ENCODE results near the gene VPS37B. TPM values are rescaled to one million over a fixed set of nuclear protein-coding genes. Genes with fewer than 3 reads are reported as not detected.

The VPS37B gene
- total RNA-seq, 2 donors from 2014 or later, result 10.5 to 17.0 TPM

DNA sequence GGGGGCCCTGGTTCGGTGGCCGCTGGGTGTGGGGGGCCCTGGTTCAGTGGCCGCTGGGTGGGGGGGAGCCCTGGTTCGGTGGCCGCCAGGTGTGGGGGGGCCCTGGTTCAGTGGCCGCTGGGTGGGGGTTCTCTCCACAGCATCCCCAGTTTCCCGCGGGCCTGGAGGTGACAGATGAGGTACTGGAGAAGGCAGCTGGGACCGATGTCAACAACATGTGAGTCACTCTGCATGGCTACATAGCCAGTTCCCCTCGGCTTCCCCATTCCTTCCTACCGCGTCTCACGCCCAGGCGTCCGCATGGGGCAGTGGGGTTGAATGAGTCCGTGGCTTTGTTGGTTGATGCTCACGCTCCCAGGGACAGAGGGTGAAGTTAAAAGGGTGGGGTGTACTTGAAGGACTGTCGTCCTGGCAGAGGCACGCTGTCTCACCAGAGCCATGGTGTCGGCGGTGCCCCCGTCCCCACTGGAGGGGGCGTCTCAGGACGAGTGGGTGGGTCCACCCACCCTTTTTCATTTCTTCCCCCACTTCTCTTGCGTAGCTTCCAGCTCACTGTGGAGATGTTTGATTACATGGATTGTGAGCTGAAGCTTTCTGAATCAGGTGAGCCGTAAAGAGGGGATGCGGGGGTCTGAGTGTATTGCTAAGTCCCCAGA, 45.1 kb downstream of the VPS37B start:
- no peak overlapping the region for H3K4me3 Mint-ChIP-seq
- H3K27me3 Mint-ChIP-seq, result no peaks in the 10 kb centered on the region
- no peak for ATAC-seq (replicated peaks)
- H3K27ac Mint-ChIP-seq, result no peak overlapping the region
- no peaks in the 10 kb centered on the region for H3K36me3 Mint-ChIP-seq (ENCODE audit: low read depth)
- no peaks in the 10 kb centered on the region for H3K9me3 Mint-ChIP-seq
- H3K4me1 Mint-ChIP-seq, result no peaks in the 10 kb centered on the region

DNA sequence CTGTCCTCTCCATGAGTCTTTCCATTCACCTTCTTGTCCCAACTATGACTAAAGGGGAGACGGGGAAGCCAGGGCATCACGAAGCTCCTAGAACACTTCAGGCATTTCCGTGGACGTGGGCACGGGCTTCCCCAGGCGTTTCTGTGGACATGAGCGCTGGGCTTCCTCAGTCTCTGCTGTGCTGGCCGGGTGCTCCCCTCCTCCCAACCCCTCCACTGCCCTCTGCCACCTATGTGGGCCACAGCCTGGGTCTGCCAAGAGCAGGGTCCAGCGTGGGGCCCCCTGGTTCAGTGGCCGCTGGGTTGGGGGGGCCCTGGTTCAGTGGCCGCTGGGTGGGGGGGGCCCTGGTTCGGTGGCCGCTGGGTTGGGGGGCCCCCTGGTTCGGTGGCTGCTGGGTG, 45.9 kb downstream of the VPS37B start:
- H3K4me3 Mint-ChIP-seq, result no peak overlapping the region
- no peak overlapping the region for H3K27ac Mint-ChIP-seq
- no peaks in the 10 kb centered on the region for H3K27me3 Mint-ChIP-seq
- H3K36me3 Mint-ChIP-seq (ENCODE audit: low read depth), result no peaks in the 10 kb centered on the region
- no peaks in the 10 kb centered on the region for H3K9me3 Mint-ChIP-seq
- no peak for ATAC-seq (replicated peaks)
- no peaks in the 10 kb centered on the region for H3K4me1 Mint-ChIP-seq

DNA sequence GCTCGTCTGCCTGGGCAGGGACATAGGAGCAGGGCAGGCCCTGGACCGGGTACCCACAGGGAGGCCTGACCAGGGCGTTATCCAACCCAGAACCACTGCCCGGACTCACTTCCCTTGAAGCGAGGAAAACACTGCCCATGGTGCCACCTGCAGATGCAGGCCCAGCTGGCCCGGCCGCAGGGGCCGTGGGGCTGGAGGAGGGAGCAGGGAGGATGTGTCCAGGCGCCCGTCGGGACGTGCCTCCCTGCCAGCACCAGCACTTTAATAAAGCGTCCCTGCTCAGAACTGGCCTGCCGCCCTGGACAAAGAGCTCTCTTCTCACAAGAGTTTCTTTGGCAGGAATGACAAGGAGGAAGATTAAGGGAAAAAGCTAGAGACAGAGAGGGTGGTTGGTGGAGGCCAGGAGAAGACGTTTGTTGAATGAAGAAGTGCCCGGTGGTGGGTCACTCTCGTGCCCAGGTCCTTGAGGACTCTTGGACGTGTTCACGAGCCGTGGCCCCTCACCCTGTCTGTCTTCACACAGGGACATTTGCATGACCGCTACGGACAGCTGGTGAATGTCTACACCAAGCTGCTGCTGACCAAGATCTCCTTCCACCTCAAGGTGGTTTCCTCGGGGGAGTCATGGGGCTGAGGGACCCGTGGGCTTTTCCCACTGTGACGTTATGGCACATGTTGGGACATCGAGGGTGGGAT, 46.4 kb downstream of the VPS37B start:
- no peaks in the 10 kb centered on the region for H3K9me3 Mint-ChIP-seq
- H3K27ac Mint-ChIP-seq, result no peak overlapping the region
- H3K27me3 Mint-ChIP-seq, result no peaks in the 10 kb centered on the region
- H3K4me1 Mint-ChIP-seq, result no peaks in the 10 kb centered on the region
- H3K4me3 Mint-ChIP-seq, result no peak overlapping the region
- no peaks in the 10 kb centered on the region for H3K36me3 Mint-ChIP-seq (ENCODE audit: low read depth)
- ATAC-seq (replicated peaks), result no peak

DNA sequence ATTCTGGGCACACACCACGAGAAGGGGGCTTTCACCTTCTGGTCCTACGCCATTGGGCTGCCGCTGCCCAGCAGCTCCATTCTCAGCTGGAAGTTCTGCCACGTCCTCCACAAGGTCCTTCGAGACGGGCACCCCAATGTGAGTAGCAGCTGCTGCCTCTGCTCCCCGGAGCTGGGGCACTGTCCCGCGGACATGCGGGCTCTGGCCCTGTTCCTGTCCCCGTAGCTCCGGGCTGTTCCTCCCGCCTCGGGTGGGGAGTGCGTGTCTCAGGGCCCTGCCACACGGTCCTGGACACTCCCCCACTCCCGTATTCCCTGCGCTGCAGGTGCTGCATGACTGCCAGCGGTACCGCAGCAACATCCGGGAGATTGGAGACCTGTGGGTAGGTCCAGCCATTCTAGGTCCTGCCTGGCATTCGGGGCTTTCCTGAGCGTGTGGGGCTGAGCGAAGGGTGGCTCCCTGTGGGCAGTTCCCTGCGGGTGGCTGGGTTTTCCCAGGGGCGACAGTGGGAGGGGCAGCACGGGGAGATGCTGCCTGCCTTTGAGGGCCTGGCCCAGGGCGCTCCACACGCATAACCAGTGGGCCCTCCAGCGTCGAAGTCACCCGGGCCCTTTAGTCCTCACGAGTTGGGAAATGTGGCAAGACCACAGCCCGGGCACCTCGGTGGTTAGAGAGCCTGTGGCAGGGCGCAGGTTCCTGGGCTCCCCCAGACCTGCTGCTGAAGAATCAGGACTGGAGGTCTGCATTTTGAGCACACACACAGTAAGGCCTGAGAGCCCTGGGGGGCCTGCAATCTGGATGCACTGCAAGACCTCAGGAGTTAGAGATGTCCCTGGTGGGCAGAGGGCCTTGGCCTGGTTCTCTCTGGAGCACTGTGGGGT, 47.2 kb downstream of the VPS37B start:
- no peak overlapping the region for H3K27ac Mint-ChIP-seq

DNA sequence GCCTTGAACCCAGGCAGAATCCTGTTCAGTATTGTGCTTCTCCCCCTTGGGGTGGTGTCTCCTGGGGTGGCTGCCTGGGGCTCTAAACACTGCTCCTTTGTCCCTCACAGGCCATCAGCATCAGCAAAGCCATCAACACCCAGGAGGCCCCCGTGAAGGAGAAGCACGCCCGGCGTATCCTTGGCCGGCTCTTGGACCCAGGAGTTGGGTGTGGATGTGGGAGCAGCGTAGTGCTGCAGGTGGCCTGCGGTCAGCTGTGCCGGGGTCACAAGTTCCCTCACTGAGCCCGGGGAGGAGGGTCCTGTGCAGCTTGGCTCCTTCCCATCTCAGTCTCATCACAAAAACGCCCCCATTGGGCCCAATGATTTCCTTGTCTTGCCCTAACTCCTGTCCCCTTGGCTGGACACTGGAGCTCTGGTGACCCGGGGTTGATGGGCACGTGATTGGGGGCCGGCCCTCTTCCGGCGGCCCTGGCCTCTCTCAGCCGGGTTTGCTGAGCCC, 48.0 kb downstream of the VPS37B start:
- H3K36me3 Mint-ChIP-seq (ENCODE audit: low read depth), result no peaks in the 10 kb centered on the region
- H3K27ac Mint-ChIP-seq, result no peak overlapping the region
- no peak for ATAC-seq (replicated peaks)

More for the DNA sequence above, 47.2 kb downstream of the VPS37B start:
- no peaks in the 10 kb centered on the region for H3K9me3 Mint-ChIP-seq
- ATAC-seq (replicated peaks), result no peak
- no peak overlapping the region for H3K4me3 Mint-ChIP-seq
- no peaks in the 10 kb centered on the region for H3K4me1 Mint-ChIP-seq
- no peaks in the 10 kb centered on the region for H3K27me3 Mint-ChIP-seq
- no peaks in the 10 kb centered on the region for H3K36me3 Mint-ChIP-seq (ENCODE audit: low read depth)

DNA sequence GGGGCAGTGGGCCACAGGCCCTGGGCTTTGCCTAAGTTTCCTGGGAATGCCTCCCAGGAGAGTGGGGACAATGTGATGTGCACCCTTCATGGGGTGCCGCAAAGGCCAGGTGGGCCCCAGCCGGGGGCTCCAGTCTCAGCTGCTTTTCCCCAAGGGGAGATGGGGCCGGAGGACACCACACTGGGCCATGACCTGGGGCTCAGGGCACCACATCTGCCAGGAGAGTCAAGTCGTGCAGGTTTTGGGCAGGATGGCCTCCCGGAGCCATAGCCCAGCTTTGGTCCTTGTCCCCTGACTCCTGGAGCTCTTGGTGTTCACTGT, 48.4 kb downstream of the VPS37B start:
- H3K36me3 Mint-ChIP-seq (ENCODE audit: low read depth), result no peaks in the 10 kb centered on the region
- H3K4me1 Mint-ChIP-seq, result no peaks in the 10 kb centered on the region
- H3K27ac Mint-ChIP-seq, result no peak overlapping the region
- ATAC-seq (replicated peaks), result no peak
- no peaks in the 10 kb centered on the region for H3K27me3 Mint-ChIP-seq
- no peak overlapping the region for H3K4me3 Mint-ChIP-seq
- no peaks in the 10 kb centered on the region for H3K9me3 Mint-ChIP-seq

More for the DNA sequence above, 48.0 kb downstream of the VPS37B start:
- Mint-ChIP-seq H3K4me3 (no peak overlapping the region), H3K9me3 (no peaks in the 10 kb centered on the region), H3K27me3 (no peaks in the 10 kb centered on the region), H3K4me1 (no peaks in the 10 kb centered on the region)

DNA sequence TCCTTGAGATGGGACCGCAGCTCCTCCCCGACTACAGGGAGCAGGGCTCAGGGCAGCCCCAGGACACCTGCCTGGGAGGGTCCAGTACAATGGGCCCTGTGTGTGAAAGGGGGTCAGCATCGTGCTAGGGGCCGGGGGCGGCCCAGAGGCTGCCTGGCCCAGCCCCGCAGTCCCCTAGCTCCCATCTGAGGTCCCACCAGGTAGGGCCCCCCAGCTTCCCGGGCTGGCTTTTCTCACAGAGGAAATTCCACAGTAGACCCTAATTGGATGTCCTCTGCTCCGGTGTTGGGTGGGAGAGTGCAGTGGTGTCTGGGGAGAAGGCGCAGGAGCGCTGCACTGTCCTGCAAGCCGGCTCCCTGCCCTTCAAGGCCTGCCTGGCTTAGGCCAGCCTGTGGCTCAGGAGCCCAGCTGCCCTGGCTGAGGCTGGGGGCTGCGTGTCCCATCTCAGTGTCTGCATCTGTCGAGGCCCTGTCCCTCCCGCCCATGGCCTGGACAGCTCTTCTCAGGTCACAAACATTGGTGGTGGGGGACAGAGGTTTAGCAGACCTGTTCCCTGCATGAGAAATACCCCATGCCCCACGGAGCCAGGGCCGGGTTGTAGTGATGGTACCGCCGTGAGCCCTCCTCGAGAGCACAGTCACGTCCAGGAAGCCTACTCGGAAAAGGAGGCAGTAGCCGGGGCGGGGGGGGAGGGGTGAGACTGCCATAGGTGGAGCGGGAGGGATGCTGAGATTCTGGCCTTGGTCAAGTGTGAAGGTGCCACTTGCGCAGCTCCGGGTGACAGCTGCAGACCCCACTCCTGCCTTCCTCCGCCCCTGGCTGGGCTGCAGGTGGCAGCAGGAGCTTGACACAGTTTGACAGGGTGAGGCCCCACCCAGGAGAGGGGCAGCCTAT, 49.1 kb downstream of the VPS37B start:
- no peak for ATAC-seq (replicated peaks)
- Mint-ChIP-seq H3K4me3 (no peak overlapping the region), H3K27ac (no peak overlapping the region), H3K9me3 (no peaks in the 10 kb centered on the region), H3K27me3 (no peaks in the 10 kb centered on the region), H3K4me1 (no peaks in the 10 kb centered on the region), H3K36me3 (ENCODE audit: low read depth) (no peaks in the 10 kb centered on the region)

DNA sequence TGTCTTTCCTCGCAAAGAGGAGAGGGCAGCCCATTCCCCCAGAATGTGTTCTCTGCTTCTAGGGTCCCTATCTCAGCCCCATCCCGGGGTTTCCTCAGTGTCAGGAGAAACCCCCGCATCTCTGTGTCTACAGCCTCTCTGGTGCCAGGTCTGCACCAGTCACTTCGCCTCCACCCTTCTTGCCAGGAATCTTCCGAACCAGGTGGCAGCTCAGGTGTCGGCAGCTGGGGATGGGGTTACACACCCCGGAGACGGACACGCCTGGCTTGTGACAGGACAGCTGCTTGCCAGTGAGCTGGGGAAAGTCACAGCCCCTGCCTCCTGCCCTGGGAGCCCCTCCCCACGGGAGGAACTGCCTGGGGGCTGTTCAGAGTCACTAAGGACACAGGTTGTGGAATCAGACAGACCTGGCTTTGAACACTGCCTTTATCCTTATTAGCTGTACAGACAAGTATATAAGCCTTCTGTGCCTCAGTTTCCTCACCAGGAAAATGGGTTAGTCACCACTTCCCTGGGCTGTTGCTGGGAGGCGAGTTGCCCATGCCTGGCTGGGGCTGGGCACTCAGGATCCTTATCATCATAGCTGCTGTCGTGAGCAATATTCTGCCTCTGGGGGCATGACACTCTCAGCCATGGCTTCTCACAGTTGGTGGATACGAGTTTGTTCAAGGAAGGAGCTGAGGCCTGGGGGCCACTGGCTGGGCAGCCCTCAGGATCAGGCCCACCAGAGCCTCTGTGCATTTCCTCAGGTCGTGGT, 49.9 kb downstream of the VPS37B start:
- H3K27me3 Mint-ChIP-seq, result no peaks in the 10 kb centered on the region
- no peaks in the 10 kb centered on the region for H3K36me3 Mint-ChIP-seq (ENCODE audit: low read depth)
- H3K9me3 Mint-ChIP-seq, result no peaks in the 10 kb centered on the region
- no peak overlapping the region for H3K27ac Mint-ChIP-seq
- no peak overlapping the region for H3K4me3 Mint-ChIP-seq
- no peak for ATAC-seq (replicated peaks)
- no peaks in the 10 kb centered on the region for H3K4me1 Mint-ChIP-seq

DNA sequence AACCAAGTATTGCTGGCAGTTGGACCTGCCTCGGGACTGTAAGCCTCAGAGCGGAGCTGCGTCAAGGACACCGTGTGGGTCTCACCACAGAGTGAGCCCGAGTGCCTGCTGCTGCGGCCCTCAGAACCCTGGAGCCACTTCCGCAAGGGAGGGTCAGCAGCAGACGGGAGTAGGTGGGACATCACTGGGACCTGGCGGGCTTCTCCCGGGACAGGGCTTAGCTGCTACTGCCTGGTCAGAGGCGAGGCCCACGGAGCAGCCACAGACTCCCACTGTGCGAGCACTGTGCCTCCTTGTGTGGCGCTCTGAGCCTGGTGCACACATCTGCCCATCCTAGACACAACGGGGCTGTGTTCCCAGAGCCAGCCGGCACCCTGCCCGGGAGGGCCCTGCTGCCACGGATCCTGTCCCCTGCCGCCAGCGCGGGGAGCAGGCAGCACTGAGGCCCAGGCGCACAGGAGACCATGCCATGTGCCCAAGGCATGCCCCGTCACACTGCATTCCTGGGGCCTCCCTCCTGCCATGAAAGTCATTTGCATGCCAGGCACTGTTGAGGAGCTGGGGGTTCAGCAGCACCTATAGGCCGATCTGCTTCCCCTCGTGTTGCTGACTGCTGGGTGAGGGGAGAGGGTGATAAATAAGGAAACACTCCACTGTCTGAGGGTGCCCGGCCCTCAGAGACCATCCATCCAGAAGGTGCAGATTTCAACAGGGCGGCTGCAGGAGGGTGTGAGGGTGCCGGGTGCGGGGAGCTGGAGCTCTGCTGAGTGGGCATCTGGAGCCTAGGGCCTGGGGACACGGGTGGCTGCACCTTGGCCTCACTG, 50.7 kb downstream of the VPS37B start:
- no peaks in the 10 kb centered on the region for H3K27me3 Mint-ChIP-seq

DNA sequence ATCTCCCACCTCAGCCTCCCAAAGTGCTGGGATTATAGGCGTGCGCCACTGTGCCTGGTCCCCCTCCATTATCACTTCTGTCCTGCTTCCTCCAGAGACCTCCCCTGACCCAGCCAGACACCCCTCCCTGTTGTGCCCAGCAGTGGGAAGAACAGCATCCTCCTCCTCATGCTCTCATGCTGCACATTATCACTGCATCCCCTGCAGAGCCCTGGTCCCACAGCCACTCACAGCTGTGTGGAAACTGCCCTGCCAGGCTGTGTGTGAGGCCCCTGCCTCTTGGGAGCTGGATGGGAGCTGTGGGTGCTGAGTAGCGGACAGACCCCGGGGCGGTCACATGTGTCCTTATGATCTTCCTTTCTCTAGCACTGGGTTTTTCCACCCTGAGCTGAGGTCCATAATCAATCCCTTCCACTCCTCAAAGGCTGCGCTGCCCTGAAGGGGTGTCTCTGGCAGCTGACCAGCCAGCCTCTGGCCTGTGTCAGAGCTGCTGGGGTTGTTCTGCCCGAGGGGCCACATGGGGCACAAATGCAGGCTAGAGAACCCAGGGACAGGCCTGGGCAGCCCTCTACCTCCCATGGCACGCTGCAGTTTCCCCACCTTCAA, 51.5 kb downstream of the VPS37B start:
- no peaks in the 10 kb centered on the region for H3K4me1 Mint-ChIP-seq

More for the DNA sequence above, 50.7 kb downstream of the VPS37B start:
- no peaks in the 10 kb centered on the region for H3K36me3 Mint-ChIP-seq (ENCODE audit: low read depth)
- no peak overlapping the region for H3K4me3 Mint-ChIP-seq
- ATAC-seq (replicated peaks), result no peak
- H3K4me1 Mint-ChIP-seq, result no peaks in the 10 kb centered on the region
- H3K9me3 Mint-ChIP-seq, result no peaks in the 10 kb centered on the region
- H3K27ac Mint-ChIP-seq, result no peak overlapping the region

DNA sequence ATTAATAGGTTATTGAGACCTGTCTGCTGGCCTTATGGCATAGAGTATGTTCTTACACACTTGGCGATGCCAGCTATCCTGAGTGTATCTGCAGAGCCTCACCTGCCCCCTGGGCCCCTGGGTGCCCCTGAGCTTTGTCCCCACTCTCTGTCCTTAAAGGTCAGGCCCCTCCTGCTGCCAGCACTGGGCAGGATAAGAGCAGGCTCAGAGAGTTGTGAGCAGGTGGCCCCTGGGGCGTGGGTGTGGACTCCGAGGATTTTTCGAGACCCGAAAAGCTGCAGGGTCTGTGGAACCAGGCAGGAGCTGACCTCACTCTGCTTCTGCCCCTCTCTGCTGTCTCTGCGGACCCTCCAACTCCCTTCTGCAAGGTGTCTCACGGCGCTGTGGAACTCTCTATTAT, 52.5 kb downstream of the VPS37B start:
- Mint-ChIP-seq H3K27me3 (no peaks in the 10 kb centered on the region), H3K4me1 (no peaks in the 10 kb centered on the region), H3K27ac (no peak overlapping the region), H3K36me3 (ENCODE audit: low read depth) (no peaks in the 10 kb centered on the region), H3K4me3 (no peak overlapping the region), H3K9me3 (no peaks in the 10 kb centered on the region)
- ATAC-seq (replicated peaks), result no peak

More for the DNA sequence above, 51.5 kb downstream of the VPS37B start:
- Mint-ChIP-seq H3K36me3 (ENCODE audit: low read depth) (no peaks in the 10 kb centered on the region), H3K4me3 (no peak overlapping the region), H3K9me3 (no peaks in the 10 kb centered on the region), H3K27ac (no peak overlapping the region), H3K27me3 (no peaks in the 10 kb centered on the region)
- no peak for ATAC-seq (replicated peaks)

DNA sequence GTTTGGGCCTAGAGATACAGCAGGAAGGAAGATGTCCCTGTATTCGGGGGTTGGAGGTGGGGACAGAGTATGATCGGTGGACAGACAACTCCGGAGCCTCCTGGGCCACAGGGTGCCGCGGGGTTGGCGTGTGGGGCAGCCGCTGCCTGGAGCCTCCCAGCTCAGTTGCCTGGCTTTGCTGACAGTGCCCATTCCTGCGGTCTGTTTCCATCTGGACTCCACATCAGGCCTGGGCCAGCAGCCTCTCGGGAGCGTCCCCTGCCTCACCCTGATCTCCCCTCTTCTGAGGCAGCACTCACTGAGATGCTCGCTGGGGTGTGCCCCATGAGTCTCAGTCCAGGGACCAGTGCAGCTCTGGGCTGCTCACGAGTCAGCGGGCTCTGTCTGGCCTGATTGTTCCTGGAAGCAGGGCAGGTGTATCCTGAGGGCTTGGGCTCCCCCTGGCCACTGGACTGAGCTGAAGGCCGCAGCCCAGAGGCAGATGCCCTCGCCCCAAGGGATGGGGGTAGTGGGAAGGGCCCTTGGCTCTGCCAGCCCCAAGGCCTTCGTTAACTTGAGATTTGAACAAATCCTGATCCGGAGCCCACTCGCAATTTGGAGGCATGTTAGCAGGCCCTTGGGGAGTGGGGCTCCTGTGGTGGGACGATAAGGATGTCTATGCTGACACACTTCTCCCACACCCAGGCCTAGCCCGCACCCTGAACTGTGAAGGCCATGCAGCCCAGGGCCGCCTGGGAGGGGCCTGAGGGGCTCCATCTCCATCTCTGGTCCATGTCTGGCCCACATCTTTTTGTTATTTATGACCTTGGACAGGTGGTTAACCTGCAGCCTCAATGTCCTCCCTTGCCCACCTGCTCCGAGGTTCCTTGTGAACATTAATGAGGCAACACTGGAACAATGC, 53.2 kb downstream of the VPS37B start:
- H3K27ac Mint-ChIP-seq, result no peak overlapping the region
- no peak overlapping the region for H3K4me3 Mint-ChIP-seq
- no peaks in the 10 kb centered on the region for H3K9me3 Mint-ChIP-seq
- H3K27me3 Mint-ChIP-seq, result no peaks in the 10 kb centered on the region
- H3K36me3 Mint-ChIP-seq (ENCODE audit: low read depth), result no peaks in the 10 kb centered on the region
- H3K4me1 Mint-ChIP-seq, result no peaks in the 10 kb centered on the region
- ATAC-seq (replicated peaks), result no peak
